Liver (tissue), 9 donors: ENCODE results near the gene ATG10. TPM values are rescaled to one million over a fixed set of nuclear protein-coding genes. Genes with fewer than 3 reads are reported as not detected.

Experiments
- DNase-seq: peaks from one replicate; pipeline ENCODE4 v3.0.0-alpha.2; 2017; ENCODE audit warnings: low spot score
- H3K27ac ChIP-seq, 2 donors: one replicate each; pipeline ENCODE4 v1.7.0; 2013; ENCODE audit warnings: inconsistent platforms in 2 of 2, low read length in 2 of 2, control low read depth in 1 of 2, low read depth in 1 of 2, mild to moderate bottlenecking in 1 of 2
- H3K27me3 ChIP-seq, 4 donors: one replicate each; pipeline versions ENCODE4 v1.6.1 to v1.7.0; 2013; ENCODE audit warnings: low read length in 3 of 4, inconsistent platforms in 1 of 4, mild to moderate bottlenecking in 1 of 4, moderate library complexity in 1 of 4; ENCODE audit not compliant: control insufficient read depth in 4 of 4, insufficient read depth in 4 of 4
- H3K36me3 ChIP-seq, 4 donors: one replicate each; pipeline versions ENCODE4 v1.6.1 to v1.7.0; 2013; ENCODE audit warnings: low read length in 3 of 4, mild to moderate bottlenecking in 3 of 4, low read depth in 1 of 4, moderate library complexity in 1 of 4; ENCODE audit not compliant: control insufficient read depth in 4 of 4, insufficient read depth in 3 of 4
- H3K4me1 ChIP-seq, 4 donors: one replicate each; pipeline versions ENCODE4 v1.6.1 to v1.7.0; 2013; ENCODE audit warnings: low read length in 3 of 4, mild to moderate bottlenecking in 3 of 4, moderate library complexity in 1 of 4; ENCODE audit not compliant: control insufficient read depth in 4 of 4, insufficient read depth in 4 of 4
- H3K4me3 ChIP-seq, 3 donors: one replicate each; pipeline versions ENCODE4 v1.6.1 to v1.7.0; 2013; ENCODE audit warnings: low read length in 3 of 3, control low read depth in 1 of 3, low read depth in 1 of 3, mild to moderate bottlenecking in 1 of 3
- H3K9ac ChIP-seq, 2 donors: one replicate each; pipeline ENCODE4 v1.7.0; 2013; ENCODE audit warnings: low read length in 2 of 2, mild to moderate bottlenecking in 2 of 2, moderate library complexity in 2 of 2, control low read depth in 1 of 2, low read depth in 1 of 2
- H3K9me3 ChIP-seq, 4 donors: one replicate each; pipeline versions ENCODE4 v1.6.1 to v1.7.0; 2013; ENCODE audit warnings: low read length in 3 of 4; ENCODE audit not compliant: control insufficient read depth in 4 of 4
- EGR1 ChIP-seq, 2 donors: IDR thresholded peaks; 2 replicates each; pipeline ENCODE4 v1.6.1; 2016 to 2018; ENCODE audit warnings: antibody characterized with exemption in 2 of 2, low read depth in 2 of 2
- FOXA1 ChIP-seq: IDR thresholded peaks from 2 replicates; pipeline ENCODE4 v1.6.1; 2016; ENCODE audit warnings: antibody characterized with exemption
- FOXA2 ChIP-seq: IDR thresholded peaks from 2 replicates; pipeline ENCODE4 v1.6.1; 2016; ENCODE audit warnings: antibody characterized with exemption
- GABPA ChIP-seq, 2 donors: IDR thresholded peaks in 1 of 2; conservative IDR thresholded peaks in 1 of 2; 2 replicates each; pipeline ENCODE4 v1.6.1; 2016; ENCODE audit warnings: antibody characterized with exemption in 2 of 2, mild to moderate bottlenecking in 1 of 2, moderate library complexity in 1 of 2
- HNF4A ChIP-seq, 2 donors: conservative IDR thresholded peaks; 2 replicates each; pipeline ENCODE4 v1.6.1; 2016; ENCODE audit warnings: antibody characterized with exemption in 2 of 2, mild to moderate bottlenecking in 2 of 2
- HNF4G ChIP-seq: IDR thresholded peaks from 2 replicates; pipeline ENCODE4 v1.6.1; 2016; ENCODE audit warnings: antibody characterized with exemption
- JUND ChIP-seq, 2 donors: IDR thresholded peaks; 2 replicates each; pipeline ENCODE4 v1.6.1; 2016; ENCODE audit warnings: antibody characterized with exemption in 2 of 2
- NR2F2 ChIP-seq: IDR thresholded peaks from 2 replicates; pipeline ENCODE4 v1.6.1; 2016; ENCODE audit warnings: antibody characterized with exemption
- RXRA ChIP-seq, 2 donors: IDR thresholded peaks; 2 replicates each; pipeline ENCODE4 v1.6.1; 2017 to 2018; ENCODE audit warnings: antibody characterized with exemption in 2 of 2, mild to moderate bottlenecking in 1 of 2
- SP1 ChIP-seq: IDR thresholded peaks from 2 replicates; pipeline ENCODE4 v1.6.1; 2018; ENCODE audit warnings: antibody characterized with exemption, mild to moderate bottlenecking
- TAF1 ChIP-seq: conservative IDR thresholded peaks from 2 replicates; pipeline ENCODE4 v1.6.1; 2016; ENCODE audit warnings: antibody characterized with exemption, mild to moderate bottlenecking
- WGBS: extraction: QIAGEN DNeasy Blood & Tissue Kit; methylation state at CpG from one replicate; pipeline ENCODE4 v1.1.7; 2013; 5-methylcytosine and 5-hydroxymethylcytosine counted together
- polyA plus RNA-seq, 2 donors: library from polyadenylated mRNA; stranded (reverse) in 1 of 2; unstranded in 1 of 2; fragments of 200-250 nt in 1 of 2; fragments of >200 nt in 1 of 2; fragmentation: Nextera tagmentation in 1 of 2; extraction: Ambion mirVana in 1 of 2; gene quantifications; one replicate each; pipeline versions ENCODE4 v1.2.1 to v1.2.3, GENCODE V29; 2013 to 2015
- total RNA-seq, 2 donors: library from RNA; depleted of rRNA; stranded (reverse); fragments of >200 nt; gene quantifications; one replicate each; pipeline ENCODE4 v1.2.3, GENCODE V29; 2014
- TF ChIP-seq, protein P1 (sequence below): IDR thresholded peaks from 2 replicates; pipeline ENCODE4 v1.6.1; 2016; ENCODE audit warnings: antibody characterized with exemption
- TF ChIP-seq, protein P2 (sequence below): IDR thresholded peaks from 2 replicates; pipeline ENCODE4 v1.6.1; 2016; ENCODE audit warnings: antibody characterized with exemption
- TF ChIP-seq, protein P3 (sequence below): IDR thresholded peaks from 2 replicates; pipeline ENCODE4 v1.6.1; 2016; ENCODE audit warnings: antibody characterized with exemption, mild to moderate bottlenecking
- TF ChIP-seq, protein P4 (sequence below): fragments of 150-350 bp; IDR thresholded peaks from 2 replicates; pipeline ENCODE4 v1.5.1; 2017; ENCODE audit warnings: improper control_type of control experiment, low read depth, low read length; ENCODE audit not compliant: missing input control
- TF ChIP-seq, protein P5 (sequence below): IDR thresholded peaks from 2 replicates; pipeline ENCODE4 v1.6.1; 2016; ENCODE audit warnings: antibody characterized with exemption
- donor health status: healthy.
- donor health status: healthy.
- donor health status: healthy.
- donor health status: healthy.
- donor health status: healthy.

ATG10 gene
- total and polyA plus RNA-seq, 4 donors = 3.1 to 7.8 (median 7.4) TPM

DNA sequence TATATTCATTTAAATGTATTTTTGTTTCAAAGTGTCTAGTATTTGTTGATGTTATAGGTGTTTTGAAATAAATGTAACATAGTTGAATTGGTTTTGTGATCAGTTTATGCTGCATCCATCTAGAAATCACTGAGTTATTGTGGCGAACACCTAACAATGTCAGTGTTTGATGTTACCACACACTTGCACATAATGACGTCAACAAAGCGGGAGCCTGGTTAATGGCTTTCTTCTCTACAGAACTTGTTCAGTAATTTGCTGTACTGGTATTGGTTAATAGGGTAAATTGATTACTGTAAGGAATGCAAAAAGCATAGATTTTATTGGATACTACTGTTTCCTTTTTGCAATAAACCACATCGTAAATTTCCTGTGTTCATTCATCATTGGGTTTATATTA, 133.0 kb downstream of the ATG10 start:
- H3K27me3 ChIP-seq = no peaks in the 10 kb centered on the region
- 96% methylated on average over 4 of the region's 4 CpGs for WGBS
- no peaks in the 10 kb centered on the region for H3K9me3 ChIP-seq
- H3K27ac ChIP-seq = no peak overlapping the region
- DNase-seq = no peak
- H3K9ac ChIP-seq = no peak overlapping the region
- no peaks in the 10 kb centered on the region for H3K4me1 ChIP-seq
- no peaks in the 10 kb centered on the region for H3K36me3 ChIP-seq
- H3K4me3 ChIP-seq = no peak overlapping the region
- TF ChIP-seq, protein P1, sequence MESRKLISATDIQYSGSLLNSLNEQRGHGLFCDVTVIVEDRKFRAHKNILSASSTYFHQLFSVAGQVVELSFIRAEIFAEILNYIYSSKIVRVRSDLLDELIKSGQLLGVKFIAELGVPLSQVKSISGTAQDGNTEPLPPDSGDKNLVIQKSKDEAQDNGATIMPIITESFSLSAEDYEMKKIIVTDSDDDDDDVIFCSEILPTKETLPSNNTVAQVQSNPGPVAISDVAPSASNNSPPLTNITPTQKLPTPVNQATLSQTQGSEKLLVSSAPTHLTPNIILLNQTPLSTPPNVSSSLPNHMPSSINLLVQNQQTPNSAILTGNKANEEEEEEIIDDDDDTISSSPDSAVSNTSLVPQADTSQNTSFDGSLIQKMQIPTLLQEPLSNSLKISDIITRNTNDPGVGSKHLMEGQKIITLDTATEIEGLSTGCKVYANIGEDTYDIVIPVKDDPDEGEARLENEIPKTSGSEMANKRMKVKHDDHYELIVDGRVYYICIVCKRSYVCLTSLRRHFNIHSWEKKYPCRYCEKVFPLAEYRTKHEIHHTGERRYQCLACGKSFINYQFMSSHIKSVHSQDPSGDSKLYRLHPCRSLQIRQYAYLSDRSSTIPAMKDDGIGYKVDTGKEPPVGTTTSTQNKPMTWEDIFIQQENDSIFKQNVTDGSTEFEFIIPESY = no peak
- TF ChIP-seq RXRA (IDR thresholded peaks at IDR 0.05) (no peak), JUND (IDR thresholded peaks at IDR 0.05) (no peak), SP1 (no peak), HNF4A (conservative IDR thresholded peaks at IDR 0.05) (no peak), GABPA (IDR thresholded peaks at IDR 0.05 in 1 of 2, conservative IDR thresholded peaks at IDR 0.05 in 1 of 2) (no peak), NR2F2 (no peak), FOXA2 (no peak), HNF4G (no peak), TAF1 (no peak), EGR1 (IDR thresholded peaks at IDR 0.05; ENCODE audit: low read depth in 2 of 2) (no peak), FOXA1 (no peak)
- TF ChIP-seq, protein P2, sequence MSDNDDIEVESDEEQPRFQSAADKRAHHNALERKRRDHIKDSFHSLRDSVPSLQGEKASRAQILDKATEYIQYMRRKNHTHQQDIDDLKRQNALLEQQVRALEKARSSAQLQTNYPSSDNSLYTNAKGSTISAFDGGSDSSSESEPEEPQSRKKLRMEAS = no peak
- TF ChIP-seq, protein P3, sequence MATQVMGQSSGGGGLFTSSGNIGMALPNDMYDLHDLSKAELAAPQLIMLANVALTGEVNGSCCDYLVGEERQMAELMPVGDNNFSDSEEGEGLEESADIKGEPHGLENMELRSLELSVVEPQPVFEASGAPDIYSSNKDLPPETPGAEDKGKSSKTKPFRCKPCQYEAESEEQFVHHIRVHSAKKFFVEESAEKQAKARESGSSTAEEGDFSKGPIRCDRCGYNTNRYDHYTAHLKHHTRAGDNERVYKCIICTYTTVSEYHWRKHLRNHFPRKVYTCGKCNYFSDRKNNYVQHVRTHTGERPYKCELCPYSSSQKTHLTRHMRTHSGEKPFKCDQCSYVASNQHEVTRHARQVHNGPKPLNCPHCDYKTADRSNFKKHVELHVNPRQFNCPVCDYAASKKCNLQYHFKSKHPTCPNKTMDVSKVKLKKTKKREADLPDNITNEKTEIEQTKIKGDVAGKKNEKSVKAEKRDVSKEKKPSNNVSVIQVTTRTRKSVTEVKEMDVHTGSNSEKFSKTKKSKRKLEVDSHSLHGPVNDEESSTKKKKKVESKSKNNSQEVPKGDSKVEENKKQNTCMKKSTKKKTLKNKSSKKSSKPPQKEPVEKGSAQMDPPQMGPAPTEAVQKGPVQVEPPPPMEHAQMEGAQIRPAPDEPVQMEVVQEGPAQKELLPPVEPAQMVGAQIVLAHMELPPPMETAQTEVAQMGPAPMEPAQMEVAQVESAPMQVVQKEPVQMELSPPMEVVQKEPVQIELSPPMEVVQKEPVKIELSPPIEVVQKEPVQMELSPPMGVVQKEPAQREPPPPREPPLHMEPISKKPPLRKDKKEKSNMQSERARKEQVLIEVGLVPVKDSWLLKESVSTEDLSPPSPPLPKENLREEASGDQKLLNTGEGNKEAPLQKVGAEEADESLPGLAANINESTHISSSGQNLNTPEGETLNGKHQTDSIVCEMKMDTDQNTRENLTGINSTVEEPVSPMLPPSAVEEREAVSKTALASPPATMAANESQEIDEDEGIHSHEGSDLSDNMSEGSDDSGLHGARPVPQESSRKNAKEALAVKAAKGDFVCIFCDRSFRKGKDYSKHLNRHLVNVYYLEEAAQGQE = no peak
- TF ChIP-seq, protein P4, sequence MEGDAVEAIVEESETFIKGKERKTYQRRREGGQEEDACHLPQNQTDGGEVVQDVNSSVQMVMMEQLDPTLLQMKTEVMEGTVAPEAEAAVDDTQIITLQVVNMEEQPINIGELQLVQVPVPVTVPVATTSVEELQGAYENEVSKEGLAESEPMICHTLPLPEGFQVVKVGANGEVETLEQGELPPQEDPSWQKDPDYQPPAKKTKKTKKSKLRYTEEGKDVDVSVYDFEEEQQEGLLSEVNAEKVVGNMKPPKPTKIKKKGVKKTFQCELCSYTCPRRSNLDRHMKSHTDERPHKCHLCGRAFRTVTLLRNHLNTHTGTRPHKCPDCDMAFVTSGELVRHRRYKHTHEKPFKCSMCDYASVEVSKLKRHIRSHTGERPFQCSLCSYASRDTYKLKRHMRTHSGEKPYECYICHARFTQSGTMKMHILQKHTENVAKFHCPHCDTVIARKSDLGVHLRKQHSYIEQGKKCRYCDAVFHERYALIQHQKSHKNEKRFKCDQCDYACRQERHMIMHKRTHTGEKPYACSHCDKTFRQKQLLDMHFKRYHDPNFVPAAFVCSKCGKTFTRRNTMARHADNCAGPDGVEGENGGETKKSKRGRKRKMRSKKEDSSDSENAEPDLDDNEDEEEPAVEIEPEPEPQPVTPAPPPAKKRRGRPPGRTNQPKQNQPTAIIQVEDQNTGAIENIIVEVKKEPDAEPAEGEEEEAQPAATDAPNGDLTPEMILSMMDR = no peak

DNA sequence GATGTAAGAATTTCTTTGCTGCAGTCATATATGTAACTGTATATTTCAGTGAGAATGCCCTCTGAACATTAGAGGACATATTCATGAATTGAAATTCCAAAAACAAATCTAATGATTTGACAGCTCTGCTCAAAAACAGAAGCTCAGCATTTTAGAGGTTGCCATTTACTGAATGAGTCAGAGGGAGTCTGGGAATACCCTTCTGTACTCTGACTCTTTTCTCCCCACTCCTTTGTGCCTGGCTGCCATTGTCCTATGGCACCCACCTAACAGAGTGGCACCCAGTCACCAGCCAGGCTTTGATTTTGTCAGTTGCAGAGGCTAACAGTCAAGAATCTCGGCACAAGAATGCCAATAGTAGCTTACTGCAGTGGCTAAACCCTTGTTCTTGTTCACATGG, 133.6 kb downstream of the ATG10 start:
- no peak overlapping the region for H3K4me3 ChIP-seq
- TF ChIP-seq TAF1 = no peak
- TF ChIP-seq, protein P3 = no peak
- TF ChIP-seq, protein P5, sequence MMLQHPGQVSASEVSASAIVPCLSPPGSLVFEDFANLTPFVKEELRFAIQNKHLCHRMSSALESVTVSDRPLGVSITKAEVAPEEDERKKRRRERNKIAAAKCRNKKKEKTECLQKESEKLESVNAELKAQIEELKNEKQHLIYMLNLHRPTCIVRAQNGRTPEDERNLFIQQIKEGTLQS = no peak
- TF ChIP-seq, protein P2 = no peak
- TF ChIP-seq RXRA (IDR thresholded peaks at IDR 0.05) = no peak
- TF ChIP-seq EGR1 (IDR thresholded peaks at IDR 0.05; ENCODE audit: low read depth in 2 of 2) = no peak
- no peak overlapping the region for H3K27ac ChIP-seq
- H3K36me3 ChIP-seq = no peaks in the 10 kb centered on the region
- no peak for DNase-seq
- no peaks in the 10 kb centered on the region for H3K27me3 ChIP-seq
- 92% methylated on average over 1 of the region's 1 CpG for WGBS
- no peaks in the 10 kb centered on the region for H3K4me1 ChIP-seq
- no peaks in the 10 kb centered on the region for H3K9me3 ChIP-seq
- H3K9ac ChIP-seq = no peak overlapping the region
